Keratinocyte (primary cell): Measurements from ENCODE around the gene DGLUCY. TPM values are rescaled to one million over a fixed set of nuclear protein-coding genes. Genes with fewer than 3 reads are reported as not detected.

ENCODE experiments used
- DNase-seq: peaks from one replicate; pipeline ENCODE4 v3.0.0-alpha.2; 2011; ENCODE audit warnings: low read depth, missing footprints, low spot score
- FAIRE-seq: peaks from 2 replicates; lab custom pipeline; 2011; peaks lifted over from hg19 to GRCh38; lab: Jason Lieb, UNC
- H2AFZ ChIP-seq: 2 replicates; pipeline ENCODE4 v1.6.0; 2012; ENCODE audit warnings: low read length, control low read depth, inconsistent platforms; ENCODE audit not compliant: control insufficient read depth
- H3K27ac ChIP-seq: 2 replicates; pipeline ENCODE4 v1.5.1; 2011; ENCODE audit warnings: low read length; ENCODE audit not compliant: control insufficient read depth, insufficient read depth
- H3K27me3 ChIP-seq: 3 replicates; pipeline ENCODE4 v1.6.0; 2011; ENCODE audit warnings: low read length; ENCODE audit not compliant: control insufficient read depth, insufficient read depth; ENCODE audit errors: extremely low read depth
- H3K36me3 ChIP-seq, 2 experiments: 2 replicates in 1 of 2; 3 replicates in 1 of 2; pipeline ENCODE4 v1.5.1; 2011; ENCODE audit warnings: low read length in 2 of 2, mild to moderate bottlenecking in 1 of 2; ENCODE audit not compliant: control insufficient read depth in 2 of 2, insufficient read depth in 2 of 2; ENCODE audit errors: extremely low read depth in 1 of 2
- H3K4me1 ChIP-seq: 3 replicates; pipeline ENCODE4 v1.5.1; 2011; ENCODE audit warnings: low read length; ENCODE audit not compliant: control insufficient read depth, insufficient read depth; ENCODE audit errors: extremely low read depth
- H3K4me2 ChIP-seq: 3 replicates; pipeline ENCODE4 v1.6.0; 2011; ENCODE audit warnings: low read depth, low read length; ENCODE audit not compliant: control insufficient read depth, insufficient read depth; ENCODE audit errors: extremely low read depth
- H3K4me3 ChIP-seq, 3 experiments: fragments of 200-600 bp in 1 of 3; sonication (generic) in 1 of 3; 2 replicates in 2 of 3; 3 replicates in 1 of 3; pipeline ENCODE4 v1.5.1; 2011 to 2016; ENCODE audit warnings: low read length in 3 of 3, mild to moderate bottlenecking in 3 of 3, control low read depth in 2 of 3, inconsistent platforms in 1 of 3, low read depth in 1 of 3, mixed read lengths in 1 of 3, mixed run types in 1 of 3, moderate library complexity in 1 of 3; ENCODE audit not compliant: control insufficient read depth in 2 of 3, insufficient read depth in 2 of 3; ENCODE audit errors: extremely low read depth in 1 of 3
- H3K79me2 ChIP-seq: 2 replicates; pipeline ENCODE4 v1.6.0; 2012; ENCODE audit warnings: low read length; ENCODE audit not compliant: control insufficient read depth, insufficient read depth
- H3K9ac ChIP-seq: 3 replicates; pipeline ENCODE4 v1.6.0; 2011; ENCODE audit warnings: low read length; ENCODE audit not compliant: control insufficient read depth, insufficient read depth; ENCODE audit errors: extremely low read depth
- H3K9me1 ChIP-seq: 3 replicates; pipeline ENCODE4 v1.6.0; 2011; ENCODE audit warnings: low read length; ENCODE audit not compliant: control insufficient read depth, insufficient read depth; ENCODE audit errors: extremely low read depth
- H3K9me3 ChIP-seq: 2 replicates; pipeline ENCODE4 v1.5.1; 2012; ENCODE audit warnings: low read depth, low read length; ENCODE audit not compliant: control insufficient read depth
- H4K20me1 ChIP-seq: 3 replicates; pipeline ENCODE4 v1.6.0; 2011; ENCODE audit warnings: low read length; ENCODE audit not compliant: control insufficient read depth, insufficient read depth; ENCODE audit errors: extremely low read depth
- EZH2 ChIP-seq: IDR thresholded peaks from one replicate; pipeline ENCODE4 v1.6.1; 2012; ENCODE audit warnings: inconsistent platforms, mild to moderate bottlenecking, low read length, moderate library complexity
- dilution Hi-C: fragments of 300-500 bp; cut with MboI; formaldehyde crosslinking; loops from one replicate; pipeline ENCODE4 v1.7.0; 2020; ENCODE audit warnings: low sequenced_read_pairs; ENCODE audit not compliant: extremely low pct_ligation_motif_present
- polyA plus RNA-seq, 5 experiments: library from polyadenylated mRNA; depleted of rRNA in 3 of 5; stranded (reverse) in 3 of 5; stranded (forward) in 1 of 5; unstranded in 1 of 5; fragments of >200 nt; gene quantifications; 1 replicate in 1 of 5; 2 replicates in 3 of 5; 3 replicates in 1 of 5; pipeline versions ENCODE4 v1.2.1 to v1.2.3, GENCODE V29; 2011 to 2012; ENCODE audit warnings: missing spikeins in 2 of 5, low read depth in 1 of 5, low replicate concordance in 1 of 5
- TF ChIP-seq, protein P1 (sequence below), 3 experiments: IDR thresholded peaks in 1 of 3; conservative IDR thresholded peaks in 1 of 3; optimal IDR thresholded peaks in 1 of 3; 2 replicates in 2 of 3; 3 replicates in 1 of 3; pipeline versions ENCODE3 to v1.5.1; 2011; ENCODE audit warnings: low read length in 3 of 3, mild to moderate bottlenecking in 3 of 3, moderate library complexity in 2 of 3, control low read depth in 1 of 3, inconsistent platforms in 1 of 3; ENCODE audit not compliant: insufficient read depth in 2 of 3; ENCODE audit errors: extremely low read depth in 1 of 3

Gene DGLUCY
- polyA plus RNA-seq, 1 donor (not counting 4 experiments of a cell fraction or from before 2014, with no cell fraction given): 19.4 TPM

- no peak for FAIRE-seq
- Histone ChIP-seq H3K36me3 (no peaks in the 10 kb centered on the region), H3K27ac (no peak overlapping the region), H3K27me3 (no peaks in the 10 kb centered on the region), H4K20me1 (no peaks in the 10 kb centered on the region), H3K4me1 (peaks cover 35% of the 10 kb centered on the region), H2AFZ (no peak overlapping the region), H3K9me3 (no peaks in the 10 kb centered on the region), H3K79me2 (peaks cover 2% of the 10 kb centered on the region), H3K4me3 (no peak overlapping the region), H3K4me2 (no peak overlapping the region), H3K9ac (no peak overlapping the region), H3K9me1 (no peaks in the 10 kb centered on the region)
- dilution Hi-C loops: no loop called here
- no peak for DNase-seq
- TF ChIP-seq, protein P1, sequence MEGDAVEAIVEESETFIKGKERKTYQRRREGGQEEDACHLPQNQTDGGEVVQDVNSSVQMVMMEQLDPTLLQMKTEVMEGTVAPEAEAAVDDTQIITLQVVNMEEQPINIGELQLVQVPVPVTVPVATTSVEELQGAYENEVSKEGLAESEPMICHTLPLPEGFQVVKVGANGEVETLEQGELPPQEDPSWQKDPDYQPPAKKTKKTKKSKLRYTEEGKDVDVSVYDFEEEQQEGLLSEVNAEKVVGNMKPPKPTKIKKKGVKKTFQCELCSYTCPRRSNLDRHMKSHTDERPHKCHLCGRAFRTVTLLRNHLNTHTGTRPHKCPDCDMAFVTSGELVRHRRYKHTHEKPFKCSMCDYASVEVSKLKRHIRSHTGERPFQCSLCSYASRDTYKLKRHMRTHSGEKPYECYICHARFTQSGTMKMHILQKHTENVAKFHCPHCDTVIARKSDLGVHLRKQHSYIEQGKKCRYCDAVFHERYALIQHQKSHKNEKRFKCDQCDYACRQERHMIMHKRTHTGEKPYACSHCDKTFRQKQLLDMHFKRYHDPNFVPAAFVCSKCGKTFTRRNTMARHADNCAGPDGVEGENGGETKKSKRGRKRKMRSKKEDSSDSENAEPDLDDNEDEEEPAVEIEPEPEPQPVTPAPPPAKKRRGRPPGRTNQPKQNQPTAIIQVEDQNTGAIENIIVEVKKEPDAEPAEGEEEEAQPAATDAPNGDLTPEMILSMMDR (optimal IDR thresholded peaks at IDR 0.05 in 1 of 3, IDR thresholded peaks at IDR 0.05 in 1 of 3, conservative IDR thresholded peaks at IDR 0.05 in 1 of 3; ENCODE audit: extremely low read depth in 1 of 3, insufficient read depth in 2 of 3, low read length in 3 of 3): no peak
- no peak for TF ChIP-seq EZH2
These were observed 2.4 kb upstream of the DGLUCY start for GRCh38 chr14:91111443-91111842.

- no peaks in the 10 kb centered on the region for H3K9me1 ChIP-seq
- H3K4me1 ChIP-seq: peaks cover 36% of the 10 kb centered on the region
- H3K4me3 ChIP-seq: no peak overlapping the region
- no peaks in the 10 kb centered on the region for H3K36me3 ChIP-seq
- H3K79me2 ChIP-seq: peaks cover 5% of the 10 kb centered on the region
- H3K9ac ChIP-seq: no peak overlapping the region
- FAIRE-seq (no peak), DNase-seq (no peak)
- no peaks in the 10 kb centered on the region for H4K20me1 ChIP-seq
- no peak overlapping the region for H3K27ac ChIP-seq
- no peak overlapping the region for H3K4me2 ChIP-seq
- no peaks in the 10 kb centered on the region for H3K27me3 ChIP-seq
- no peaks in the 10 kb centered on the region for H3K9me3 ChIP-seq
- H2AFZ ChIP-seq: no peak overlapping the region
- dilution Hi-C loops: no loop called here
- TF ChIP-seq EZH2: no peak
- TF ChIP-seq, protein P1 (optimal IDR thresholded peaks at IDR 0.05 in 1 of 3, IDR thresholded peaks at IDR 0.05 in 1 of 3, conservative IDR thresholded peaks at IDR 0.05 in 1 of 3; ENCODE audit: extremely low read depth in 1 of 3, insufficient read depth in 2 of 3, low read length in 3 of 3): no peak
These were observed 1.7 kb upstream of the DGLUCY start for GRCh38 chr14:91112194-91112593.
